PC-9 (cell line): Measurements from ENCODE around the gene GH1.

ENCODE experiments used
- CTCF ChIP-seq: fragments of 200-600 bp; sonication (generic); conservative IDR thresholded peaks from 2 replicates; pipeline ENCODE4 v1.6.1; 2017; ENCODE audit warnings: mixed run types, antibody characterized with exemption, mild to moderate bottlenecking, moderate library complexity
- EZH2 ChIP-seq: fragments of 200-600 bp; sonication (generic); IDR thresholded peaks from 2 replicates; pipeline ENCODE4 v1.8.0; 2017; ENCODE audit warnings: antibody characterized with exemption, low read depth

GRCh38 chr17:63944736-63945499 is 26.3 kb upstream of the GH1 start:
- TF ChIP-seq CTCF (no peak), EZH2 (no peak)
